GM10266 (cell line): ENCODE results near the gene ATF7IP.

Source experiments
- DNase-seq: peaks from one replicate; pipeline ENCODE4 v3.0.0; 2012; ENCODE audit errors: extremely low spot score
- TF ChIP-seq, protein P1 (sequence below): IDR thresholded peaks from 2 replicates; pipeline ENCODE4 v1.5.1; 2012; ENCODE audit warnings: mild to moderate bottlenecking, low read depth; ENCODE audit not compliant: control insufficient read depth, insufficient read depth; ENCODE audit errors: missing control alignments

The ATF7IP gene

DNA sequence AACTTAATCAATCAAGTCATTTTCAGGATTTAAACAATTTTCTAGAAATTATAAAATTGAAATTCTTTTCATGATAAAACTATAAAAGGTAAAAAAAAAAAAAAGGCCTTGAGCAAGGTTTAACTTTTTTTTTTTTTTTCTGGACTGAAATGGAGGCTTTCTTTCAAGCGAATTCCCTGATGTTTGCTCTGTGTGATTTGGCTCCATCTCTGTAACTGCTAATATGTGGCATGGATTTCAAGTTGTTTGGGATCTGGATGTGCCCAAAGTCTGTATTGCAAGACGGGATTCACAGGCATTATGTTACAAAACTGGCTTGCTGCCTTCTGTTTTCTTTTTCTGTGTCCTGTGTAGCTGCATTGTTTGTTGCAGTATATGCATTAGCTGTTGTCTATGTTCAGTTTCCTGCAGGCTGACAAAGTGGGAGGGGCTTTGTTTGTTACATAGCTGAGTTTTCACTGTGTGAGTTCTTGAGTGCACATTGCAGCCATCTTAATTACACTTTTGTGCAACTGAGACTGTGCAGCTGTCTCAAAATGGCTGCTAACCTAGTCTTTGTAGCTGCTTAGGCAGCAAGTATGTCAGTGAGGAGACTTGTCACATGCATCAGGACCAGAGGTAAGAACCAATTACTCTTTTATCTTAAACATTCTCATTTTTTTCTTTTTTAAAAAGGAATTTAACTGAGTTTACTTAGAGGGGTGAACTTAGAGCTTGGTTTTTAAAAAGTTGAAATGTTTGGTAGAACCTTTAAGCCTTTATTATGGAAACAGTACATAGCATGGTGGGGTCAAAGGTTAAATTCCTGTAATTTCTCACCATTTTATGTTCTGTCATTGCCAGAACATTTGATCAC, 19.5 kb downstream of the ATF7IP start:
- TF ChIP-seq, protein P1, sequence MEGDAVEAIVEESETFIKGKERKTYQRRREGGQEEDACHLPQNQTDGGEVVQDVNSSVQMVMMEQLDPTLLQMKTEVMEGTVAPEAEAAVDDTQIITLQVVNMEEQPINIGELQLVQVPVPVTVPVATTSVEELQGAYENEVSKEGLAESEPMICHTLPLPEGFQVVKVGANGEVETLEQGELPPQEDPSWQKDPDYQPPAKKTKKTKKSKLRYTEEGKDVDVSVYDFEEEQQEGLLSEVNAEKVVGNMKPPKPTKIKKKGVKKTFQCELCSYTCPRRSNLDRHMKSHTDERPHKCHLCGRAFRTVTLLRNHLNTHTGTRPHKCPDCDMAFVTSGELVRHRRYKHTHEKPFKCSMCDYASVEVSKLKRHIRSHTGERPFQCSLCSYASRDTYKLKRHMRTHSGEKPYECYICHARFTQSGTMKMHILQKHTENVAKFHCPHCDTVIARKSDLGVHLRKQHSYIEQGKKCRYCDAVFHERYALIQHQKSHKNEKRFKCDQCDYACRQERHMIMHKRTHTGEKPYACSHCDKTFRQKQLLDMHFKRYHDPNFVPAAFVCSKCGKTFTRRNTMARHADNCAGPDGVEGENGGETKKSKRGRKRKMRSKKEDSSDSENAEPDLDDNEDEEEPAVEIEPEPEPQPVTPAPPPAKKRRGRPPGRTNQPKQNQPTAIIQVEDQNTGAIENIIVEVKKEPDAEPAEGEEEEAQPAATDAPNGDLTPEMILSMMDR, result no peak
- DNase-seq, result peak; percentile 53

DNA sequence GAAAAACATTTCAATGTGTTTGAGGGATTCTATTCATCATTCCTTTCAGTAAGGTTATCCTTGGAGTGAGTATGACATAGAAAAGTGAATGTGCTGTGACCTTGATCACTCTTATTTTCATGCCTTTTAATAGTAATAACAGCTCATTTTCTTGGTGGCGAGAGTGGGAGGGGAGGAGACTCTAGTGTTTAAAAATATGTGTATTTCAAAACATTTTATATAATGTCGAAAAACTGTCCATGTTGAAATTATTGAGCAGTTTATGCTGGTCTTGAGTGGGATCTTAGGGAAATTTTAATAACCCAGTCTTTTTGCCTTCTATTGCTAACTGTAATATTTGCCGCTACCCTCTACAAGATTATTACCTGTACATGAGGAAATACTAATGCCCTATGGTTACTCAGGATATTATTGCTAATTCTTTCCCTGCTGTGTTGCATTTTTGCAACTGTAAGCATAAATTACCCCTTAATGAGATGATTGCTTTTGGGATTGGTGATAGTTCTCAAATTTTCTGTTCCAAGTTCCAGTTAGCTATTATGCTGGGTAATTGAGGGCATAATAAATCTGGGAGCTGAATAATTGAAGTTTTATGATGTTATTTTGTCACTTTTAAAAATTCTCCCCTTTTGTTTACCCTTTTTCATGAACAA, 21.9 kb downstream of the ATF7IP start:
- TF ChIP-seq, protein P1, result no peak
- no peak for DNase-seq

DNA sequence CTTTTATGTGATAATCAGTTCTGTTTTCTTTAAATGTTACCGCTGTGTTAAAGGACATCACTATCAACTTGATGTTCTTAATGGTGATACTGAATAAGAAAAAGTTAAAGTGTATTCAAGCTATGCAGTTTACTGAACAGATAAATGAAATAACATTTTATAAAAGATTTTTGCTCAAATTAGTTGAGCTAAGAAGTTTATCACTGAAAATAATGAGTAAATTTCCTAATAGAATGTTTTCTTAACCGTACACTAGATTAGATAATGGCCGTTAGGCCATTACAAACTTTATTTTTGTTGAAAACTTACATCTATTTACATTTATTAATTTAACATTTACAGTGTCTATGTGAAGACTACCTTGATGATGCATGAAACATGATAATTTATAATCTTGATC, 25.0 kb downstream of the ATF7IP start:
- TF ChIP-seq, protein P1, result no peak
- DNase-seq, result no peak

DNA sequence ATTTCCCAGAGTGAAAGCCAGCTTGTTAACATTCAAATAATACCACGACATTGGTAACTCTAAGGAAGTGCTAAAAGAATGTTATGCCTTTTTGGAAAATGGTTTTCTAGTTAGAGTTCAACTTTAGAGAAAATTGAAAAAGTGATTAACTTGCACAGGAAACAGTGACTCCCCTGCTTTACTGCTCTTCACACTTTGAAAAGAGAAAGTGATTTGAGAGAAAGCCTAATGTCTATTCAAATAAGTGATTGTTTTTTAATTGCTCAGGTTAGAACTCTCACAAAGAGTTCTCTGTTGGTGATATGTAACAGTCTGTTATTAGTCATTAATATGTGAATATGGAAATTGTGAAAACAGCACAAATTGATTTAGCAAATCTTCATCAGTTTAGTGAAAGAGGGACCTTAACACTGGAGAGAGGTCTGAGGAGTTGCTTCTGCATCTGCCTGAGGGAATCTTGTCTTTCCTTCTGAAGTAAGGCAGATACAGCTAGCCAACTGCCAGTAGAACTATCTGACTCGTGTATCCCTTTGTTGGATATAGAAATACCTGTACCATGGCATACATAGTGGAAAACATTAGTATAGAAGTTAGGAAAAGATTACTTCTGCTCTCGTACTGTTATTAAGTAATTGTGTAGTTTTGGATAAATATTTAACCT, 25.5 kb downstream of the ATF7IP start:
- no peak for DNase-seq
- TF ChIP-seq, protein P1, result no peak

DNA sequence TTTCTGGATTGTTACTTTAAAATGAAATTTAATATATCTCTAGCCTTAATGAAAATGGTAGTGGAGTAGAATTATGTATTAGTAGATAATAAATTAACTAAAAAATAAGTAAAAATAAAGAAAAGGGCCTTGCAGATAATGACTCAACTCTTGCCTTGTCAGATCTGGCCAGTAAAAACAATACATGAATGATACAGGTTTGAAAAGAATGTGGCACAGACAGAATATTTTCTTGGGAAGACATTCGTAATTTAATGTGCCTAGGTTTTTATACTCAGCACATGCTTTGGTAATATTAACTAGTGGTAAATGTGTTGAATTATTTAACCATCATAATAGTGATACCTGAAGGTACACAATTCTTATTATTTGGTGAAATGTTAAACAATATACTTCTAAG, 28.3 kb downstream of the ATF7IP start:
- TF ChIP-seq, protein P1, result no peak
- no peak for DNase-seq

DNA sequence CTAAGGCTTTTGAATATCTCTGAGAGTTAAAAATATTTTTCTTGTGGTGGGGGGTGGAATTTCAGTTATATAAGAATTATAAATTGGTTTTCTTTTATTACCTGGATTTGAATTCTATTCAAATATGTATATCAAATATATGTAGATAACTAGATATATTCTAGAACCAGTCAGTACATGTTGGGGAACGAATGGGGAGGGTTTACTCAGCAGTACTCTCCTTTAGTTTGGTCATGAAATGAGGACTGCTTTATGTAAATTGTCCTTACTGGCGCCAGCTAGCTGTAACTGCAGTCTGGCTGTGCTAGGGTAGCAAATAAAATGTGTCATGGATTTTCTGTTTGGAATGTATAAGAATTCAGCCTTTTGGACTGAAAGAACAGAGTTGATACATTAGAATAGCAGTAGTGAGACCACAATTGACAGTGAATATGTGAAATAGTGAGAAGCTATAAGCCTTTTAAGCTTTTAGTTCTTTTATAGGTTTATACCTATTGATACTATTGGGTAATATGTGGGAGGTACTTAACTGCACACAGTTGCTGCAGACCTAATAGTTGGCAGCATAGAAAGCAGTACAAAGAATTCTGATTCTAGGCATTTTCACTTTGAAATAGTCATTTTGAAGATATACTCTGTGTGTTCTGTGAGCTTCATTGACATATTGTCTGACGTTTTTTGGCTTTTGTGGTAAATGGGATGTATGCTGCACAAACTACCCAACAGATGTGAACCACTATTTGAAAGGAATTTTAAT, 29.0 kb downstream of the ATF7IP start:
- TF ChIP-seq, protein P1, result no peak
- DNase-seq, result peak; percentile 28
